Stimulated activated CD4-positive, alpha-beta T cell treated with anti-CD3 and anti-CD28 coated beads, TNF-alpha, amount 100 ng/mL, for 1 hour (primary cell): ENCODE data around the gene KYNU.
"Not testable (repeated sequence)": the region's sequence is repeated elsewhere in the genome, so short reads cannot be mapped to it uniquely, and the experiment has no call there.

Experiments
- DNase-seq, 3 donors: peaks; one replicate each; pipeline ENCODE4 v3.0.0-alpha.2; 2020; ENCODE audit warnings: low read depth in 3 of 3, low spot score in 1 of 3

The KYNU gene

GRCh38 chr2:142870526-142870925, 6.9 kb upstream of the KYNU start:
- DNase-seq = no peak

- DNase-seq = no peak
Observed at GRCh38 chr2:142871396-142871795, 6.1 kb upstream of the KYNU start.

GRCh38 chr2:142872882-142873724, 4.4 kb upstream of the KYNU start:
- DNase-seq = no peak

GRCh38 chr2:142873831-142874287, 3.6 kb upstream of the KYNU start:
- DNase-seq = no peak

GRCh38 chr2:142874293-142874814, 3.1 kb upstream of the KYNU start:
- no peak for DNase-seq

- no peak for DNase-seq
Observed at GRCh38 chr2:142875010-142875409, 2.5 kb upstream of the KYNU start.

GRCh38 chr2:142875652-142876051, 1.8 kb upstream of the KYNU start:
- no peak for DNase-seq

GRCh38 chr2:142876423-142876822, 1.0 kb upstream of the KYNU start:
- DNase-seq = no peak

- DNase-seq = no peak
Observed at GRCh38 chr2:142878031-142878678, 691 bp downstream of the KYNU start.

GRCh38 chr2:142879151-142879550, 1.7 kb downstream of the KYNU start:
- DNase-seq = no peak

GRCh38 chr2:142880279-142880678, 2.8 kb downstream of the KYNU start:
- no peak for DNase-seq

GRCh38 chr2:142881619-142882018, 4.2 kb downstream of the KYNU start:
- DNase-seq = no peak

GRCh38 chr2:142882500-142882899, 5.0 kb downstream of the KYNU start:
- DNase-seq = not testable (repeated sequence)

- no peak for DNase-seq
Observed at GRCh38 chr2:142883526-142883925, 6.1 kb downstream of the KYNU start.

GRCh38 chr2:142885543-142885942, 8.1 kb downstream of the KYNU start:
- no peak for DNase-seq

- no peak for DNase-seq
Observed at GRCh38 chr2:142892715-142893114, 15.3 kb downstream of the KYNU start.

GRCh38 chr2:142893241-142893640, 15.8 kb downstream of the KYNU start:
- DNase-seq = no peak

- DNase-seq = no peak
Observed at GRCh38 chr2:142897807-142898206, 20.3 kb downstream of the KYNU start.

- DNase-seq = not testable (repeated sequence)
Observed at GRCh38 chr2:142900327-142900726, 22.9 kb downstream of the KYNU start.

- no peak for DNase-seq
Observed at GRCh38 chr2:142901780-142902179, 24.3 kb downstream of the KYNU start.

- DNase-seq = not testable (repeated sequence)
Observed at GRCh38 chr2:142903726-142904125, 26.3 kb downstream of the KYNU start.

GRCh38 chr2:142907653-142908052, 30.2 kb downstream of the KYNU start:
- no peak for DNase-seq
